MCF 10A (cell line): ENCODE results near the gene CPNE7. TPM values are rescaled to one million over a fixed set of nuclear protein-coding genes. Genes with fewer than 3 reads are reported as not detected.

Source experiments
- Bru-seq: library from RNA; stranded (reverse); fragments of 400-500 nt; gene quantifications from one replicate; lab custom pipeline; 2021; lab: Mats Ljungman, UMichigan
- BruChase-seq, 2 experiments: library from RNA; stranded (reverse); fragments of 400-500 nt; gene quantifications; one replicate each; lab custom pipeline; 2021; lab: Mats Ljungman, UMichigan
- BruUV-seq: library from RNA; stranded (reverse); fragments of 400-500 nt; replicated peaks from 2 replicates; lab custom pipeline; 2021; lab: Mats Ljungman, UMichigan
- CTCF ChIA-PET: fragments of 300-600 bp; sonication (Branson Sonifier 250); formaldehyde crosslinking; extraction: SDS; loops from one replicate; lab custom pipeline; 2021; ENCODE audit warnings: antibody characterized with exemption, inconsistent platforms; lab: Yijun Ruan, JAX
- POLR2A ChIA-PET: fragments of 300-600, 350-650 bp; sonication (Branson Sonifier 250); formaldehyde crosslinking; extraction: SDS; loops from one replicate; lab custom pipeline; 2020; ENCODE audit warnings: antibody characterized with exemption, inconsistent platforms; lab: Yijun Ruan, JAX
- DNase-seq: peaks from one replicate; pipeline ENCODE4 v3.0.0-alpha.2; 2018; ENCODE audit not compliant: unreplicated experiment
- H3K27ac Mint-ChIP-seq: one replicate; pipeline ENCODE4 v1.8.0; 2022; ENCODE audit warnings: mild to moderate bottlenecking, low read depth, mixed read lengths; ENCODE audit not compliant: unreplicated experiment
- H3K27me3 Mint-ChIP-seq: one replicate; pipeline ENCODE4 v1.8.0; 2022; ENCODE audit warnings: mixed read lengths; ENCODE audit not compliant: insufficient read depth, unreplicated experiment
- H3K36me3 Mint-ChIP-seq: one replicate; pipeline ENCODE4 v1.8.0; 2022; ENCODE audit warnings: mild to moderate bottlenecking, moderate library complexity, mixed read lengths; ENCODE audit not compliant: insufficient read depth, unreplicated experiment
- H3K4me1 Mint-ChIP-seq: one replicate; pipeline ENCODE4 v1.8.0; 2022; ENCODE audit warnings: mixed read lengths; ENCODE audit not compliant: insufficient read depth, unreplicated experiment
- H3K4me3 Mint-ChIP-seq: one replicate; pipeline ENCODE4 v1.8.0; 2022; ENCODE audit warnings: mild to moderate bottlenecking, moderate library complexity, mixed read lengths; ENCODE audit not compliant: unreplicated experiment
- H3K9me3 Mint-ChIP-seq: one replicate; pipeline ENCODE4 v1.8.0; 2022; ENCODE audit warnings: mixed read lengths; ENCODE audit not compliant: unreplicated experiment
- intact Hi-C: fragments of 100-400 bp; cut with micrococcal nuclease; formaldehyde crosslinking; loops from 2 replicates; pipeline ENCODE4 v1.14.1; 2022
- long read RNA-seq: library from polyadenylated mRNA; stranded (forward); transcript quantifications from one replicate; pipeline ENCODE4 v2.0.0, GENCODE V29; 2022
- total RNA-seq: library from RNA; stranded (reverse); gene quantifications from 2 replicates; pipeline ENCODE4 v1.2.3, GENCODE V29; 2022
- TF ChIP-seq, protein P1 (sequence below): fragments of 200-600 bp; IDR thresholded peaks from one replicate; pipeline ENCODE4 v1.8.0; 2022; ENCODE audit warnings: antibody characterized with exemption, mild to moderate bottlenecking; ENCODE audit not compliant: unreplicated experiment

The CPNE7 gene
- total RNA-seq (86.8 and 92.4 TPM in 2 replicates), Bru-seq, nascent RNA (percentile 63 among the genes with signal in this experiment), BruChase-seq, experiment 1, labeled RNA remaining after a 6-hour chase (percentile 80 among the genes with signal in this experiment), BruChase-seq, experiment 2, labeled RNA remaining after a 2-hour chase (percentile 69 among the genes with signal in this experiment)
- long read RNA-seq, partial matches to known transcripts: 7 of 24 reads
- long read RNA-seq, other reads (novel, unspliced or antisense): 16 of 24 reads

- Mint-ChIP-seq H3K27ac (no peak within 1 kb of the TSS), H3K36me3 (peaks cover 11% of the 10 kb centered on the region), H3K4me3 (peak within 1 kb of the TSS; percentile 49), H3K27me3 (no peaks in the 10 kb centered on the region), H3K9me3 (no peaks in the 10 kb centered on the region), H3K4me1 (no peaks in the 10 kb centered on the region)
- intact Hi-C loops: no loop called here
- BruUV-seq: no TSS peak
- CTCF ChIA-PET: interaction anchor here (0.5 to 1.1 kb wide), 3 partner anchors 10 to 66 kb away, joined by 3 to 4 read pairs (median 3); no protein-coding TSS in a partner anchor
- no peak for DNase-seq
- POLR2A ChIA-PET: interaction anchor here (0.7 to 1.2 kb wide), 5 partner anchors 10 to 137 kb away, joined by 3 to 5 read pairs (median 3); no protein-coding TSS in a partner anchor
- TF ChIP-seq, protein P1, sequence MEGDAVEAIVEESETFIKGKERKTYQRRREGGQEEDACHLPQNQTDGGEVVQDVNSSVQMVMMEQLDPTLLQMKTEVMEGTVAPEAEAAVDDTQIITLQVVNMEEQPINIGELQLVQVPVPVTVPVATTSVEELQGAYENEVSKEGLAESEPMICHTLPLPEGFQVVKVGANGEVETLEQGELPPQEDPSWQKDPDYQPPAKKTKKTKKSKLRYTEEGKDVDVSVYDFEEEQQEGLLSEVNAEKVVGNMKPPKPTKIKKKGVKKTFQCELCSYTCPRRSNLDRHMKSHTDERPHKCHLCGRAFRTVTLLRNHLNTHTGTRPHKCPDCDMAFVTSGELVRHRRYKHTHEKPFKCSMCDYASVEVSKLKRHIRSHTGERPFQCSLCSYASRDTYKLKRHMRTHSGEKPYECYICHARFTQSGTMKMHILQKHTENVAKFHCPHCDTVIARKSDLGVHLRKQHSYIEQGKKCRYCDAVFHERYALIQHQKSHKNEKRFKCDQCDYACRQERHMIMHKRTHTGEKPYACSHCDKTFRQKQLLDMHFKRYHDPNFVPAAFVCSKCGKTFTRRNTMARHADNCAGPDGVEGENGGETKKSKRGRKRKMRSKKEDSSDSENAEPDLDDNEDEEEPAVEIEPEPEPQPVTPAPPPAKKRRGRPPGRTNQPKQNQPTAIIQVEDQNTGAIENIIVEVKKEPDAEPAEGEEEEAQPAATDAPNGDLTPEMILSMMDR: no peak
These were observed at the start of gene CPNE7 for GRCh38 chr16:89575247-89576152. CPNE7 (plus strand) TSS chr16:89575758; CDS start chr16:89575898, 140 bp downstream.

DNA sequence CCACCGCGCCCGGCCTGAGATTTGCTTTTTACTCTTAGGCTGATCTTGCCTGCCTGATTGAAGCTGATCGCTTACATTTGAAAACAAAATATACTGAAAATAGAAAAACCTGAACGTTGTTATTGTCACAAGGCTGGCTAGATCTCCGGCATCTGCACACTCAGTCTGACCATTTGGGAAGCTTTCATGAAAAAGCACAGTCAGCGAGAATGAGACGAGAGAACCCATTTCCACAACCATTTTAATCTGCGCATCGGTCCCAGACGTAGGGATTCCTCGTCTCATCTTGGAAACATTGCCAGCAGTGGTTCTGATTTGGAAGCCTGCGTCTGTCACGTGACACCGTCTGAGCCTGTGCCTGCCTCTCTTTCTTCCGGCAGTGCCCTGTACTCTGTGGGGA, 46.5 kb upstream of the CPNE7 start:
- no peak overlapping the region for H3K4me3 Mint-ChIP-seq
- no TSS peak for BruUV-seq
- intact Hi-C loops: no loop called here
- TF ChIP-seq, protein P1: no peak
- no peaks in the 10 kb centered on the region for H3K4me1 Mint-ChIP-seq
- no peak for DNase-seq
- POLR2A ChIA-PET: interaction anchor here (0.7 kb wide), 1 partner anchor 21 kb away, joined by 4 read pairs; the partner anchor contains the start of gene SPG7
- H3K9me3 Mint-ChIP-seq: no peaks in the 10 kb centered on the region
- peaks cover 92% of the 10 kb centered on the region for H3K36me3 Mint-ChIP-seq
- CTCF ChIA-PET: no interaction called here
- no peaks in the 10 kb centered on the region for H3K27me3 Mint-ChIP-seq
- no peak overlapping the region for H3K27ac Mint-ChIP-seq

DNA sequence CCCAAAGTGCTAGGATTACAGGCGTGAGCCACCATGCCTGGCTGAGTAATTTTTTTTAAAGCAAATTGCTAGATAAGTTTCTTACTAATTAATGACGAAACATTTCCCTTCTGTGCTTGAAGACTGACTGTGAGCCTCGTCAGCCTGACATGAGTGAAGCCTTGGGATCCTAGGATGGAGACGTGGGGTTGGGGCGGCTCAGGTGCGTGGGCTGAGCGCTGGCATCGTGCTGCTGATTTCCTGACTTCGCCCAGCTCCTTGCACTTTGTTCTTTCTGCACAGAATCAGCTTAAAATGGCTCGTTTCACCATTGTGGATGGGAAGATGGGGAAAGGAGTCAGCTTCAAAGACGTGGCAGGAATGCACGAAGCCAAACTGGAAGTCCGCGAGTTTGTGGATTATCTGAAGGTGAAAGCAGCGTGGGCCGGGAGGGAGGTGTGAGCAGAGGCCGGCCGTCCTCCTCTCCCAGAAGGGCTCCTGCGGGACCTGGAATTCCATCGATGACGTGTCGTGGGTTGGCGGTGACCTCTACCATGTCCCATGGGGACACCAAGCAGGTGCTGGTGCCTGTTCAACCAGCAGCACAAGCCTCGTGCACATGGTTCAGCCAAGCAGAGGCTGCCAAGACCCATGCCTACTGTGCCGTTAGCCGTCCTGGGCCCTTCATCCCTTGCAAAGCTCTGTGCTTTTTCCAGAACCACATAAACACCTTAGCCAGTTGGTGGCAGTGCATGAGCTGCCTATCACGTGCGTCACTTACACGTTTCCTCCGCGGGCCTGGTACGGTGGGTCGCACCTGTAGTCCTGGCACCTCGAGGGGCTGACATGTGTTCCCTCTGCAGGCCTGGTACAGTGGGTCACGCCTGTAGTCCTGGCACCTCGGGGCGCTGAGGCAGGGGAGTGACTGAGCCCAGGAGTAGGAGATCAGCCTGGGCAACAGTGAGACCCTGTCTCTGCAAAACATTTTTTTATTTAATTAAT, 44.9 kb upstream of the CPNE7 start:
- no peak for DNase-seq
- CTCF ChIA-PET: interaction anchor here (0.6 kb wide), 1 partner anchor 26 kb away, joined by 3 read pairs; no protein-coding TSS in a partner anchor
- Mint-ChIP-seq H3K4me3 (no peak overlapping the region), H3K36me3 (peaks cover 92% of the 10 kb centered on the region), H3K4me1 (no peaks in the 10 kb centered on the region), H3K9me3 (no peaks in the 10 kb centered on the region), H3K27ac (no peak overlapping the region), H3K27me3 (no peaks in the 10 kb centered on the region)
- intact Hi-C loops: no loop called here
- no TSS peak for BruUV-seq
- POLR2A ChIA-PET: interaction anchor here (0.7 kb wide), 2 partner anchors 222 to 1749 kb away, joined by 3 read pairs; no protein-coding TSS in a partner anchor
- TF ChIP-seq, protein P1: no peak
